ENCODE data around the gene IGF2BP2.

DNA sequence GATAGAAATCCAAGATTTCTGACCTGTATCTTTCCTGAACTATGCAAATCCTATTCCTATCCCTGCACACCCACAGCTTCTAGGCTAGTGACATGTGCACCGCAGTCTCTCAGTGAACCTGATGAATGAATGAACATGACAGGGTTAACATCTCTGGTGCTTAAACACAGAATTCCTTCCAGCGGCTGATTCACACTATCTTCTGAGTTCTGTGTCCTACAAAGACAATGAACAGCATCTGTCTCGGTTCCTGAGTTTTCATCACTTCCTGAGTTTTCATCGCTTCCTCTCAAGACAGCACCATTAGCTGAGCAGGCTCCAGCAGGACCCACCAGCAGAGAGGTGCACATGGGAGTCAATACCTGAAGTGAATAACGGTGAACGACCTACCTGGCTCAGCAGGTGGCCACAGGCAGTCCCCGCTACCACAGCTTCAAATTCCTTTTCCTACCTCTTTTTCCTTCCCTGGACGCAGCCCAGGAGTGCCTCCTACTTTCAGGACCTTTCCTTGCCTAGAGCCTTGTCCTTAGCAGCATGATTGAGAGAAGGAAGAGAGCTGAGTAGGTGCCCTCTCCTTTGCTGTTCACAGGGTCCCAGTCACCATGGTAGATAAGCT lies 113.5 kb downstream of the IGF2BP2 start:
- no peak for TF ChIP-seq CTCF (IDR thresholded peaks at IDR 0.05)
- no peak for TF ChIP-seq POLR2A (IDR thresholded peaks at IDR 0.05)
